CD14-positive monocyte (primary cell): ENCODE measurements around the gene NLGN4Y. TPM values are rescaled to one million over a fixed set of nuclear protein-coding genes. Genes with fewer than 3 reads are reported as not detected.

Experiments
- DNase-seq, 3 donors: peaks; one replicate each; pipeline ENCODE4 v3.0.0-alpha.2; 2011 to 2022
- H2AFZ ChIP-seq: 2 replicates; pipeline ENCODE4 v1.6.0; 2012; ENCODE audit warnings: mild to moderate bottlenecking, low read depth, low read length, inconsistent platforms; ENCODE audit not compliant: insufficient read depth, poor library complexity, severe bottlenecking
- H3K27ac ChIP-seq, 2 donors: 1 replicate in 1 of 2; 2 replicates in 1 of 2; pipeline ENCODE4 v1.5.1; 2012 to 2013; ENCODE audit warnings: low read length in 2 of 2, control low read depth in 1 of 2, inconsistent platforms in 1 of 2, low read depth in 1 of 2, mild to moderate bottlenecking in 1 of 2
- H3K27me3 ChIP-seq, 2 donors: one replicate each; pipeline versions ENCODE4 v1.6.0 to v1.6.1; 2011 to 2013; ENCODE audit warnings: low read length in 2 of 2; ENCODE audit not compliant: control insufficient read depth in 2 of 2, insufficient read depth in 2 of 2
- H3K36me3 ChIP-seq, 2 donors: replicated peaks in 1 of 2; 1 replicate in 1 of 2; 2 replicates in 1 of 2; pipeline versions ENCODE4 v1.5.1 to v1.6.1; 2012 to 2013; ENCODE audit warnings: low read length in 2 of 2, control low read depth in 1 of 2, inconsistent platforms in 1 of 2, mild to moderate bottlenecking in 1 of 2; ENCODE audit not compliant: insufficient read depth in 2 of 2, control insufficient read depth in 1 of 2
- H3K4me1 ChIP-seq, 2 donors: 1 replicate in 1 of 2; 2 replicates in 1 of 2; pipeline versions ENCODE4 v1.5.1 to v1.6.1; 2012 to 2013; ENCODE audit warnings: low read length in 2 of 2, control low read depth in 1 of 2, inconsistent platforms in 1 of 2, mild to moderate bottlenecking in 1 of 2, moderate library complexity in 1 of 2; ENCODE audit not compliant: insufficient read depth in 2 of 2, control insufficient read depth in 1 of 2
- H3K4me2 ChIP-seq: replicated peaks from 2 replicates; pipeline ENCODE3; 2012; ENCODE audit warnings: low read length, moderate library complexity, mild to moderate bottlenecking; ENCODE audit not compliant: poor library complexity, severe bottlenecking; ENCODE audit errors: extremely low read depth
- H3K4me3 ChIP-seq, 3 experiments: fragments of 200-600 bp in 1 of 3; sonication (generic) in 1 of 3; replicated peaks in 1 of 3; 1 replicate in 2 of 3; 2 replicates in 1 of 3; pipeline ENCODE4 v1.5.1; 2011 to 2013; ENCODE audit warnings: low read length in 3 of 3, mild to moderate bottlenecking in 3 of 3, control low read depth in 2 of 3, low read depth in 2 of 3, inconsistent platforms in 1 of 3, moderate library complexity in 1 of 3
- H3K79me2 ChIP-seq: 2 replicates; pipeline ENCODE4 v1.6.0; 2012; ENCODE audit warnings: mild to moderate bottlenecking, control low read depth, inconsistent platforms, low read length, moderate library complexity; ENCODE audit not compliant: insufficient read depth
- H3K9ac ChIP-seq: 2 replicates; pipeline ENCODE4 v1.6.0; 2017; ENCODE audit warnings: low read length, mild to moderate bottlenecking; ENCODE audit not compliant: insufficient read depth, poor library complexity, severe bottlenecking
- H3K9me3 ChIP-seq, 2 donors: replicated peaks in 1 of 2; 1 replicate in 1 of 2; 2 replicates in 1 of 2; pipeline versions ENCODE4 v1.5.1 to v1.6.1; 2012 to 2013; ENCODE audit warnings: low read length in 2 of 2, control low read depth in 1 of 2; ENCODE audit not compliant: control insufficient read depth in 1 of 2, insufficient read depth in 1 of 2
- H4K20me1 ChIP-seq: 2 replicates; pipeline ENCODE4 v1.6.0; 2012; ENCODE audit warnings: mild to moderate bottlenecking, low read length, control low read depth, moderate library complexity; ENCODE audit not compliant: insufficient read depth
- H3K27ac Mint-ChIP-seq, 7 donors: one replicate each; pipeline ENCODE4 v1.8.0; 2020; ENCODE audit warnings: mild to moderate bottlenecking in 7 of 7, mixed read lengths in 7 of 7, moderate library complexity in 6 of 7, inconsistent platforms in 2 of 7
- H3K27me3 Mint-ChIP-seq, 3 donors: one replicate each; pipeline ENCODE4 v1.8.0; 2021 to 2022; ENCODE audit warnings: low read depth in 3 of 3, mild to moderate bottlenecking in 3 of 3, mixed read lengths in 3 of 3, moderate library complexity in 3 of 3, inconsistent platforms in 1 of 3
- H3K36me3 Mint-ChIP-seq, 2 donors: one replicate each; pipeline ENCODE4 v1.8.0; 2020; ENCODE audit warnings: mixed read lengths in 2 of 2, inconsistent platforms in 1 of 2, mild to moderate bottlenecking in 1 of 2
- H3K4me1 Mint-ChIP-seq: one replicate; pipeline ENCODE4 v1.8.0; 2020; ENCODE audit warnings: mild to moderate bottlenecking, mixed read lengths
- H3K4me3 Mint-ChIP-seq, 2 donors: one replicate each; pipeline ENCODE4 v1.8.0; 2020; ENCODE audit warnings: mild to moderate bottlenecking in 2 of 2, mixed read lengths in 2 of 2, moderate library complexity in 1 of 2
- H3K9me3 Mint-ChIP-seq, 7 donors: one replicate each; pipeline ENCODE4 v1.8.0; 2020 to 2022; ENCODE audit warnings: mixed read lengths in 7 of 7, mild to moderate bottlenecking in 6 of 7, moderate library complexity in 6 of 7, inconsistent platforms in 2 of 7
- WGBS: methylation state at CpG from one replicate; pipeline ENCODE4 v1.1.5; 2013; ENCODE audit warnings: missing lambda C conversion rate; ENCODE audit not compliant: insufficient coverage; 5-methylcytosine and 5-hydroxymethylcytosine counted together
- intact Hi-C, 2 donors: fragments of 100-400 bp; cut with micrococcal nuclease; formaldehyde crosslinking; loops; one replicate each; pipeline versions ENCODE4 v1.15.0 to v1.15.1; 2023
- polyA plus RNA-seq, 3 donors: library from polyadenylated mRNA; depleted of rRNA in 1 of 3; unstranded in 2 of 3; stranded (reverse) in 1 of 3; fragments of 300-500 nt in 2 of 3; fragments of >200 nt in 1 of 3; fragmentation: Illumina TruSeq in 2 of 3; gene quantifications; 1 replicate in 2 of 3; 2 replicates in 1 of 3; pipeline ENCODE4 v1.2.3, GENCODE V29; 2012 to 2021
- TF ChIP-seq, protein P1 (sequence below): fragments of 200-600 bp; IDR thresholded peaks from one replicate; pipeline ENCODE4 v1.8.0; 2022; ENCODE audit warnings: antibody characterized with exemption, mild to moderate bottlenecking

Gene NLGN4Y
- polyA plus RNA-seq, 3 donors = not detected

GRCh38 chrY:14763600-14763999 lies 239.3 kb downstream of the NLGN4Y start:
- TF ChIP-seq, protein P1, sequence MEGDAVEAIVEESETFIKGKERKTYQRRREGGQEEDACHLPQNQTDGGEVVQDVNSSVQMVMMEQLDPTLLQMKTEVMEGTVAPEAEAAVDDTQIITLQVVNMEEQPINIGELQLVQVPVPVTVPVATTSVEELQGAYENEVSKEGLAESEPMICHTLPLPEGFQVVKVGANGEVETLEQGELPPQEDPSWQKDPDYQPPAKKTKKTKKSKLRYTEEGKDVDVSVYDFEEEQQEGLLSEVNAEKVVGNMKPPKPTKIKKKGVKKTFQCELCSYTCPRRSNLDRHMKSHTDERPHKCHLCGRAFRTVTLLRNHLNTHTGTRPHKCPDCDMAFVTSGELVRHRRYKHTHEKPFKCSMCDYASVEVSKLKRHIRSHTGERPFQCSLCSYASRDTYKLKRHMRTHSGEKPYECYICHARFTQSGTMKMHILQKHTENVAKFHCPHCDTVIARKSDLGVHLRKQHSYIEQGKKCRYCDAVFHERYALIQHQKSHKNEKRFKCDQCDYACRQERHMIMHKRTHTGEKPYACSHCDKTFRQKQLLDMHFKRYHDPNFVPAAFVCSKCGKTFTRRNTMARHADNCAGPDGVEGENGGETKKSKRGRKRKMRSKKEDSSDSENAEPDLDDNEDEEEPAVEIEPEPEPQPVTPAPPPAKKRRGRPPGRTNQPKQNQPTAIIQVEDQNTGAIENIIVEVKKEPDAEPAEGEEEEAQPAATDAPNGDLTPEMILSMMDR = no peak
- H2AFZ ChIP-seq = no peak overlapping the region
- H3K4me2 ChIP-seq = no peak overlapping the region
- Mint-ChIP-seq H3K27me3 (no peaks in the 10 kb centered on the region), H3K4me3 (no peak overlapping the region), H3K4me1 (no peaks in the 10 kb centered on the region), H3K36me3 (no peaks in the 10 kb centered on the region), H3K9me3 (no peaks in the 10 kb centered on the region), H3K27ac (no peak overlapping the region)
- H3K36me3 ChIP-seq = no peaks in the 10 kb centered on the region
- intact Hi-C loops = no loop called here
- no peak overlapping the region for H3K9ac ChIP-seq
- DNase-seq = no peak
- no peaks in the 10 kb centered on the region for H3K27me3 ChIP-seq
- H4K20me1 ChIP-seq = no peaks in the 10 kb centered on the region
- H3K27ac ChIP-seq = no peak overlapping the region
- H3K4me1 ChIP-seq = no peaks in the 10 kb centered on the region
- H3K4me3 ChIP-seq = no peak overlapping the region
- no peaks in the 10 kb centered on the region for H3K79me2 ChIP-seq
- no peaks in the 10 kb centered on the region for H3K9me3 ChIP-seq

DNA sequence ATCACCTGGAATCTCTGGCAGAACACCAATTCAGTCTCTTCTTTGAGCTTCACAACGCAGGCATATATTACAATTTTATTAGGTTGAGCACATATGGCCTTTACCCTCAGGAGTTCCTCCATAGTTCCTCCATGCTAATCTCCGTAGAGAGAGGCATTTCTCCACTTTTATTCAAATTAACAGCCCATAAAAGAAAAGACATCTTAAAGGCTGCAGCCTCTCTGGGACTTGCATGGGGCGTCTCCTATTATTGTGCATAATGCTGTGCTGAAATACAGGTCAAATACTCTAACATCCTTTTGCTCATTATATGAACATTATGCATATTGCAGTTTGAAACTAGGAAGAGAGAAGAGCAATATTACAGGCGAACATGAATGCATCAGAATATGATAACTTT lies 253.9 kb downstream of the NLGN4Y start:
- no peaks in the 10 kb centered on the region for H4K20me1 ChIP-seq
- Mint-ChIP-seq H3K4me3 (no peak overlapping the region), H3K27ac (no peak overlapping the region), H3K4me1 (no peaks in the 10 kb centered on the region), H3K27me3 (no peaks in the 10 kb centered on the region), H3K36me3 (no peaks in the 10 kb centered on the region), H3K9me3 (peaks cover 0 to 2% (median 0%) of the 10 kb centered on the region in 7 donors)
- intact Hi-C loops = no loop called here
- DNase-seq = no peak
- no peaks in the 10 kb centered on the region for H3K36me3 ChIP-seq
- H3K9me3 ChIP-seq = no peaks in the 10 kb centered on the region
- H3K4me1 ChIP-seq = no peaks in the 10 kb centered on the region
- no peak overlapping the region for H3K9ac ChIP-seq
- no peak overlapping the region for H3K4me3 ChIP-seq
- TF ChIP-seq, protein P1 = no peak
- no peak overlapping the region for H3K4me2 ChIP-seq
- H2AFZ ChIP-seq = no peak overlapping the region
- no peak overlapping the region for H3K27ac ChIP-seq
- no CpG with 5 or more reads among the region's 4 CpGs for WGBS
- H3K79me2 ChIP-seq = no peaks in the 10 kb centered on the region
- no peaks in the 10 kb centered on the region for H3K27me3 ChIP-seq
